Psoas muscle (tissue), 8 donors: ENCODE data around the gene GRPEL2. TPM values are rescaled to one million over a fixed set of nuclear protein-coding genes. Genes with fewer than 3 reads are reported as not detected.

Experiments used
- ATAC-seq, 4 donors: fragments of 200-7000 bp; cut with Tn5 transposase; one replicate each; pipeline ENCODE4 v1.9.1; 2020; ENCODE audit warnings: moderate library complexity in 3 of 4, mild to moderate bottlenecking in 2 of 4
- DNase-seq, 2 donors: peaks; one replicate each; pipeline ENCODE4 v3.0.0-alpha.2; 2020
- H3K27ac ChIP-seq: fragments of 200-600 bp; one replicate; pipeline ENCODE4 v1.8.0; 2022
- H3K27me3 ChIP-seq, 3 donors: fragments of 200-600 bp in 1 of 3; one replicate each; pipeline versions ENCODE4 v1.6.1 to v1.8.0; 2013 to 2022; ENCODE audit warnings: low read length in 2 of 3, mild to moderate bottlenecking in 2 of 3, moderate library complexity in 1 of 3; ENCODE audit not compliant: insufficient read depth in 3 of 3
- H3K36me3 ChIP-seq, 2 donors: fragments of 200-600 bp in 1 of 2; one replicate each; pipeline versions ENCODE4 v1.6.1 to v1.8.0; 2013 to 2022; ENCODE audit warnings: low read depth in 1 of 2, mild to moderate bottlenecking in 1 of 2, moderate library complexity in 1 of 2; ENCODE audit not compliant: insufficient read depth in 1 of 2
- H3K4me1 ChIP-seq: fragments of 200-600 bp; one replicate; pipeline ENCODE4 v1.8.0; 2022
- H3K4me3 ChIP-seq: fragments of 200-600 bp; one replicate; pipeline ENCODE4 v1.8.0; 2022; ENCODE audit warnings: mild to moderate bottlenecking
- H3K9me3 ChIP-seq: fragments of 200-600 bp; one replicate; pipeline ENCODE4 v1.8.0; 2022
- WGBS, 3 donors: extraction: QIAGEN DNeasy Blood & Tissue Kit; methylation state at CpG; one replicate each; pipeline versions ENCODE4 v1.1.6 to v1.1.7; 2013; 5-methylcytosine and 5-hydroxymethylcytosine counted together
- intact Hi-C, 2 donors: fragments of 100-400 bp; cut with DNase I; formaldehyde crosslinking; loops; one replicate each; pipeline versions ENCODE4 v1.11.0 to v1.14.2; 2022
- polyA plus RNA-seq, 3 donors: library from polyadenylated mRNA; stranded (reverse); fragments of 200-250 nt; gene quantifications; one replicate each; pipeline ENCODE4 v1.2.3, GENCODE V29; 2013
- total RNA-seq, 4 donors: library from RNA; stranded (reverse); fragmentation: NEBNext Ultra II Directional in 2 of 4; extraction: Animal tissue kit (Norgen Biotek cat#: 25700) in 2 of 4; gene quantifications; one replicate each; pipeline versions ENCODE4 v1.2.1 to v1.2.4, GENCODE V29; 2021 to 2023
- TF ChIP-seq, protein P1 (sequence below): fragments of 200-600 bp; IDR thresholded peaks from one replicate; pipeline ENCODE4 v1.8.0; 2022; ENCODE audit warnings: antibody characterized with exemption
- donor health status: healthy with polysubstance abuse.
- donor health status: DM: no; HTN: no; CAD: no; lungs with moderate emphysema.
- donor health status: Bipolar disorder and iron deficiency.
- donor health status: healthy.
- donor health status: DM: yes; HTN: yes; CAD: no.
- donor health status: DM: no; HTN: no; CAD: no.
- donor health status: DM: no; HTN: no; CAD: no.
- donor health status: DM: yes; HTN: yes; CAD: no.

GRPEL2 gene
- total and polyA plus RNA-seq, 7 donors: 4.7 to 11.6 (median 10.2) TPM

DNA sequence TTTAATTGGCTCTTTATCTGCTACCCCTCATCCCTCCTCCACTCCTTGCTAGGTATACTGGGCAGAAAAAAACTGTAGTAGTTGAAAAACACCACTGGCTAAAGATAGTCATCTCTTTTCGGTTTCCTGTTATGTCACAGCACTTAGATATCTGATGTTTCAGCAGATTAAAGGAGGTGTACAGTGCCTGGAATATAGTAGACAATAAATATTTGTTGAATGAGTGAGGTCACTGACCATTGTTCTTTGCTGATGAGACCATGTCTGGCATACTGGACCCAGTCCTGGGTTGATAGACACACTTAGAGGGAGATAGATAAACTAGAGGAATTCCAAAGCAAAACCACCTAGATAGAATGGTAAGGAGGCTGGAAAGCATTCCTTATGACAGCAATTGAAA, 3.2 kb downstream of the GRPEL2 start:
- DNase-seq (no peak), ATAC-seq (no peak)
- intact Hi-C loops: no loop called here
- no peaks in the 10 kb centered on the region for H3K9me3 ChIP-seq
- H3K4me1 ChIP-seq: peaks cover 13% of the 10 kb centered on the region
- WGBS, 3 donors: 70 to 90% (median 79%) methylated on average over 1 of the region's 1 CpG
- no peaks in the 10 kb centered on the region for H3K27me3 ChIP-seq
- TF ChIP-seq, protein P1, sequence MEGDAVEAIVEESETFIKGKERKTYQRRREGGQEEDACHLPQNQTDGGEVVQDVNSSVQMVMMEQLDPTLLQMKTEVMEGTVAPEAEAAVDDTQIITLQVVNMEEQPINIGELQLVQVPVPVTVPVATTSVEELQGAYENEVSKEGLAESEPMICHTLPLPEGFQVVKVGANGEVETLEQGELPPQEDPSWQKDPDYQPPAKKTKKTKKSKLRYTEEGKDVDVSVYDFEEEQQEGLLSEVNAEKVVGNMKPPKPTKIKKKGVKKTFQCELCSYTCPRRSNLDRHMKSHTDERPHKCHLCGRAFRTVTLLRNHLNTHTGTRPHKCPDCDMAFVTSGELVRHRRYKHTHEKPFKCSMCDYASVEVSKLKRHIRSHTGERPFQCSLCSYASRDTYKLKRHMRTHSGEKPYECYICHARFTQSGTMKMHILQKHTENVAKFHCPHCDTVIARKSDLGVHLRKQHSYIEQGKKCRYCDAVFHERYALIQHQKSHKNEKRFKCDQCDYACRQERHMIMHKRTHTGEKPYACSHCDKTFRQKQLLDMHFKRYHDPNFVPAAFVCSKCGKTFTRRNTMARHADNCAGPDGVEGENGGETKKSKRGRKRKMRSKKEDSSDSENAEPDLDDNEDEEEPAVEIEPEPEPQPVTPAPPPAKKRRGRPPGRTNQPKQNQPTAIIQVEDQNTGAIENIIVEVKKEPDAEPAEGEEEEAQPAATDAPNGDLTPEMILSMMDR: no peak
- H3K27ac ChIP-seq: no peak overlapping the region
- H3K4me3 ChIP-seq: no peak overlapping the region
- peaks cover 18 to 65% of the 10 kb centered on the region in 2 donors for H3K36me3 ChIP-seq

DNA sequence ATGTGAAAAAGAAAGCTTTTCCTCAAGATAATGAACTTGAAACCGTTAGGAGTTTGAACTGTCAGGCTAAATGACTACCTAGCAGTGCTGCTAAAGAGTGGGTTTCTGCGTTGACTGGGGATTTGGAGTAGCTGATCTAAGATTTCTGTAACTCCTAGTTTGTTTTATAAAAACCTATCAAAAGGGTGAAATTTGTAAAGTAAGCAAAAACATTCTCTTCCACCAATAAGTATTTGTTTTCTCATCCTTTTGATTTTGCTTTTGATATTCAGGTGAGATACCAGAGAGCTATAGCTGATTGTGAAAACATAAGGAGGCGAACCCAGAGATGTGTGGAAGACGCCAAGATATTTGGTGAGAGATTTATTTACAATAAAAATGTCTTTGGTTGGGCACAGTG, 4.1 kb downstream of the GRPEL2 start:
- Histone ChIP-seq H3K9me3 (no peaks in the 10 kb centered on the region), H3K4me3 (no peak overlapping the region), H3K36me3 (peaks cover 18 to 74% of the 10 kb centered on the region in 2 donors), H3K27me3 (no peaks in the 10 kb centered on the region), H3K27ac (no peak overlapping the region), H3K4me1 (peaks cover 9% of the 10 kb centered on the region)
- TF ChIP-seq, protein P1: no peak
- ATAC-seq (no peak), DNase-seq (no peak)
- intact Hi-C loops: no loop called here
- WGBS, 3 donors: 83 to 94% (median 91%) methylated on average over 4 of the region's 4 CpGs

DNA sequence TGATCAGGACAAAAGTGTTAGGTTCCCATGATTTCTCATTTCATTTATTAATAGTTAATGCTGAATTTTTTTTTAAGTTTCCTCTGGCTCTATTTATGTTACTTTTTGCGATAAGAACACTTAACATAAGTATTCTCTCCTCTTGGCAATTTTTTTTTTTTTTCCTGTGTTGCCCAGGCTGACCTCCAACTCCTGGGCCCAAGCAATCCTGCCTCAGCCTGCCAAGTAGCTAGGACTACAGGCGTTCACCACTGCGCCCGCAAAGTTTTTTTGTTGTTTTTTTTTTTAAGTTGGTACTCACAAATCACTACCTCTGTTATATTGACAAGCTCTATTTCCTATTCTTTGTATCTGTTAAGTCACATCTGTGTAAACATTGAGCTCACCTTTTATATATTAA, 6.9 kb downstream of the GRPEL2 start:
- Histone ChIP-seq H3K27me3 (no peaks in the 10 kb centered on the region), H3K27ac (no peak overlapping the region), H3K4me1 (peaks cover 2% of the 10 kb centered on the region), H3K9me3 (no peaks in the 10 kb centered on the region), H3K36me3 (peaks cover 18 to 90% of the 10 kb centered on the region in 2 donors), H3K4me3 (no peak overlapping the region)
- TF ChIP-seq, protein P1: no peak
- WGBS, 3 donors: 78 to 83% (median 81%) methylated on average over 4 of the region's 4 CpGs
- no peak for ATAC-seq
- no peak for DNase-seq
- intact Hi-C loops: no loop called here

DNA sequence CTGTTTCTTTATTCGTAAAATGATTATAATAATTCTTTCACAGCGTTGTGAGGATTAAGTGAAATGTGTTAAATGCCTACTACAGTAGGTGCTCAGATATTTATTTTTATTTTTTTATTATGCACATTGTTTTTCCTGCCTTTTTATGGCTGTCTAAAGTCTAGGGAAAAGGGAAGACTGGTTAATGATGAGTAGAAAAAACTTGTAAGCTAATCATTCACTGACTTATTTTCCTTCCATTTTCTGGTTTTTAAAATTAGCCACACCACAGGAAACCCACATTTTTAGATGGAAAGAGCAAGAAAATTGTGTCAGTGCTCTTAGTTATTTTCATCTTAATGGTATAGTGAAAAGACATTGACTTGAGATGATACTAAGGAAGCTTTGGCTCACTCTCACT, 8.6 kb downstream of the GRPEL2 start:
- peaks cover 4% of the 10 kb centered on the region for H3K4me1 ChIP-seq
- ATAC-seq (no peak), DNase-seq (no peak)
- no peaks in the 10 kb centered on the region for H3K9me3 ChIP-seq
- H3K27me3 ChIP-seq: no peaks in the 10 kb centered on the region
- H3K27ac ChIP-seq: no peak overlapping the region
- WGBS, 3 donors: 89 to 97% (median 91%) methylated on average over 2 of the region's 2 CpGs
- H3K4me3 ChIP-seq: no peak overlapping the region
- intact Hi-C loops: no loop called here
- TF ChIP-seq, protein P1: no peak
- H3K36me3 ChIP-seq: peaks cover 18 to 72% of the 10 kb centered on the region in 2 donors

DNA sequence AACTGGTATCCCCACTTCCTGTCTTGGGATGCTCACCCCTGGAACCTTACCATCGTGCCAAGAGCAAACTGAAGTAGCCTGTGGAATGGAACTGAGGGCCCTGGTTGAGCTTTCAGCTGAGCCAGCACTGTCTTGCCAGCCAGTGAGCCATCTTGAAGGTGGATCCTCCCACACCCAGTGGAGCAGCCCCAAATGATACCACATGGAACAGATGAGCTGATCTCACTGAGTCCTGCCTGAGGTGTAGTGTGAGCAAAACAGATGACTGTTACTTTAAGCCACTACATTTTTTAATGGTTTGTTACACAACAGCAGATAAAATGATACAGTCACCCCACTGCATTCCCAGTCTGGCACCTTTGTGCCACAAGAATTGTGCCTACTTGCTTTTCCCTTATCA, 10.4 kb downstream of the GRPEL2 start:
- no peaks in the 10 kb centered on the region for H3K27me3 ChIP-seq
- H3K9me3 ChIP-seq: no peaks in the 10 kb centered on the region
- TF ChIP-seq, protein P1: no peak
- H3K27ac ChIP-seq: no peak overlapping the region
- 69 to 94% (median 93%) methylated on average over 1 of the region's 1 CpG for WGBS, 3 donors
- ATAC-seq (no peak), DNase-seq (no peak)
- H3K36me3 ChIP-seq: peaks cover 8 to 55% of the 10 kb centered on the region in 2 donors
- H3K4me1 ChIP-seq: peaks cover 4% of the 10 kb centered on the region
- no peak overlapping the region for H3K4me3 ChIP-seq
- intact Hi-C loops: no loop called here
